Right cardiac atrium (tissue), 5 donors: ENCODE data around the gene UPP2. TPM values are rescaled to one million over a fixed set of nuclear protein-coding genes. Genes with fewer than 3 reads are reported as not detected.

Experiments used
- ATAC-seq, 2 donors: fragments of 200-7000 bp; cut with Tn5 transposase; one replicate each; pipeline versions ENCODE4 v1.8.0 to v1.9.1; 2020; ENCODE audit warnings: moderate library complexity in 2 of 2, mild to moderate bottlenecking in 1 of 2
- DNase-seq, 3 donors: peaks; one replicate each; pipeline ENCODE4 v3.0.0-alpha.2; 2020
- H3K27ac ChIP-seq: one replicate; pipeline ENCODE4 v1.5.1; 2013; ENCODE audit warnings: mild to moderate bottlenecking, low read length, control low read depth, moderate library complexity
- H3K27me3 ChIP-seq: one replicate; pipeline ENCODE4 v1.6.1; 2013; ENCODE audit not compliant: control insufficient read depth, insufficient read depth
- H3K4me1 ChIP-seq: one replicate; pipeline ENCODE4 v1.6.1; 2013; ENCODE audit warnings: low read length; ENCODE audit not compliant: control insufficient read depth, insufficient read depth
- H3K4me3 ChIP-seq: one replicate; pipeline ENCODE4 v1.5.1; 2013; ENCODE audit warnings: low read length, control low read depth
- H3K9me3 ChIP-seq: one replicate; pipeline ENCODE4 v1.6.1; 2013; ENCODE audit warnings: low read length; ENCODE audit not compliant: control insufficient read depth
- WGBS: extraction: QIAGEN DNeasy Blood & Tissue Kit; methylation state at CpG from one replicate; pipeline ENCODE4 v1.1.7; 2013; 5-methylcytosine and 5-hydroxymethylcytosine counted together
- intact Hi-C, 4 donors: fragments of 100-400 bp; cut with DNase I; formaldehyde crosslinking; loops; one replicate each; pipeline versions ENCODE4 v1.11.0 to v1.14.0; 2022 to 2023
- polyA plus RNA-seq: library from polyadenylated mRNA; stranded (reverse); fragments of 200-250 nt; gene quantifications from one replicate; pipeline ENCODE4 v1.2.3, GENCODE V29; 2013
- total RNA-seq, 4 donors: library from RNA; stranded (reverse); fragmentation: NEBNext Ultra II Directional; extraction: Animal tissue kit (Norgen Biotek cat#: 25700); gene quantifications; one replicate each; pipeline ENCODE4 v1.2.1, GENCODE V29; 2021
- donor health status: healthy with polysubstance abuse.
- donor health status: DM: no; HTN: yes; CAD: no.
- donor health status: DM: no; HTN: no; CAD: no.
- donor health status: DM: no; HTN: yes; CAD: no; lungs with severe emphysema.
- donor health status: DM: yes; HTN: yes; CAD: no.

UPP2 gene
- total and polyA plus RNA-seq, 5 donors, result not detected

GRCh38 chr2:158089322-158089721, 12.4 kb upstream of the UPP2 start:
- ATAC-seq, result no peak
- H3K4me1 ChIP-seq, result no peaks in the 10 kb centered on the region
- H3K27ac ChIP-seq, result no peak overlapping the region
- 68% methylated on average over 5 of the region's 5 CpGs for WGBS
- no peaks in the 10 kb centered on the region for H3K27me3 ChIP-seq
- DNase-seq, result no peak
- H3K4me3 ChIP-seq, result no peak overlapping the region
- intact Hi-C loops, result no loop called here
- H3K9me3 ChIP-seq, result peaks cover 3% of the 10 kb centered on the region

GRCh38 chr2:158091647-158092046, 10.0 kb upstream of the UPP2 start:
- DNase-seq (no peak), ATAC-seq (no peak)
- Histone ChIP-seq H3K4me3 (no peak overlapping the region), H3K9me3 (peaks cover 3% of the 10 kb centered on the region), H3K27ac (no peak overlapping the region), H3K27me3 (no peaks in the 10 kb centered on the region), H3K4me1 (no peaks in the 10 kb centered on the region)
- intact Hi-C loops, result no loop called here
- WGBS, result 78% methylated on average over 4 of the region's 4 CpGs

- ATAC-seq (no peak), DNase-seq (no peak)
- no peaks in the 10 kb centered on the region for H3K27me3 ChIP-seq
- no peaks in the 10 kb centered on the region for H3K9me3 ChIP-seq
- H3K4me1 ChIP-seq, result no peaks in the 10 kb centered on the region
- WGBS, result 61% methylated on average over 2 of the region's 2 CpGs
- intact Hi-C loops, result no loop called here
- no peak overlapping the region for H3K27ac ChIP-seq
- H3K4me3 ChIP-seq, result no peak overlapping the region
Measured at GRCh38 chr2:158094487-158095092, 7.1 kb upstream of the UPP2 start.

GRCh38 chr2:158095269-158095668, 6.4 kb upstream of the UPP2 start:
- intact Hi-C loops, result no loop called here
- Histone ChIP-seq H3K4me1 (no peaks in the 10 kb centered on the region), H3K27me3 (no peaks in the 10 kb centered on the region), H3K27ac (no peak overlapping the region), H3K9me3 (no peaks in the 10 kb centered on the region), H3K4me3 (no peak overlapping the region)
- ATAC-seq, result no peak
- DNase-seq, result no peak

GRCh38 chr2:158095912-158096311, 5.8 kb upstream of the UPP2 start:
- WGBS, result 89% methylated on average over 4 of the region's 4 CpGs
- no peak for ATAC-seq

GRCh38 chr2:158097481-158097880, 4.2 kb upstream of the UPP2 start:
- DNase-seq, result no peak
- no peak for ATAC-seq
- intact Hi-C loops, result no loop called here
- 68% methylated on average over 2 of the region's 2 CpGs for WGBS
- Histone ChIP-seq H3K4me3 (no peak overlapping the region), H3K9me3 (no peaks in the 10 kb centered on the region), H3K4me1 (no peaks in the 10 kb centered on the region), H3K27ac (no peak overlapping the region), H3K27me3 (no peaks in the 10 kb centered on the region)

More at GRCh38 chr2:158095912-158096311, 5.8 kb upstream of the UPP2 start:
- Histone ChIP-seq H3K4me3 (no peak overlapping the region), H3K9me3 (no peaks in the 10 kb centered on the region), H3K27ac (no peak overlapping the region), H3K4me1 (no peaks in the 10 kb centered on the region), H3K27me3 (no peaks in the 10 kb centered on the region)
- DNase-seq, result no peak
- intact Hi-C loops, result no loop called here

GRCh38 chr2:158098178-158098577, 3.5 kb upstream of the UPP2 start:
- Histone ChIP-seq H3K9me3 (no peaks in the 10 kb centered on the region), H3K4me3 (no peak overlapping the region), H3K4me1 (no peaks in the 10 kb centered on the region), H3K27ac (no peak overlapping the region), H3K27me3 (no peaks in the 10 kb centered on the region)
- intact Hi-C loops, result no loop called here
- no peak for ATAC-seq
- WGBS, result 83% methylated on average over 4 of the region's 4 CpGs
- no peak for DNase-seq

- no peak overlapping the region for H3K4me3 ChIP-seq
- H3K27ac ChIP-seq, result no peak overlapping the region
- H3K9me3 ChIP-seq, result no peaks in the 10 kb centered on the region
- H3K4me1 ChIP-seq, result no peaks in the 10 kb centered on the region
- ATAC-seq (no peak), DNase-seq (no peak)
- no peaks in the 10 kb centered on the region for H3K27me3 ChIP-seq
- whole genome bisulfite sequencing, result 86% methylated on average over 3 of the region's 3 CpGs
- intact Hi-C loops, result no loop called here
Measured at GRCh38 chr2:158099716-158100115, 2.0 kb upstream of the UPP2 start.

- DNase-seq, result no peak
- Histone ChIP-seq H3K4me3 (no peak overlapping the region), H3K27me3 (no peaks in the 10 kb centered on the region), H3K4me1 (no peaks in the 10 kb centered on the region), H3K27ac (no peak overlapping the region), H3K9me3 (no peaks in the 10 kb centered on the region)
- no peak for ATAC-seq
- intact Hi-C loops, result no loop called here
- WGBS, result 81% methylated on average over 1 of the region's 1 CpG
Measured at GRCh38 chr2:158100411-158100810, 1.3 kb upstream of the UPP2 start.

- no peaks in the 10 kb centered on the region for H3K27me3 ChIP-seq
- no peak overlapping the region for H3K4me3 ChIP-seq
- H3K9me3 ChIP-seq, result no peaks in the 10 kb centered on the region
- H3K27ac ChIP-seq, result no peak overlapping the region
- no peaks in the 10 kb centered on the region for H3K4me1 ChIP-seq
- DNase-seq (no peak), ATAC-seq (no peak)
- intact Hi-C loops, result no loop called here
- 78% methylated on average over 1 of the region's 1 CpG for WGBS
Measured at GRCh38 chr2:158102446-158102845, 770 bp downstream of the UPP2 start.

- Histone ChIP-seq H3K27me3 (no peaks in the 10 kb centered on the region), H3K4me3 (no peak overlapping the region), H3K9me3 (no peaks in the 10 kb centered on the region), H3K4me1 (no peaks in the 10 kb centered on the region), H3K27ac (no peak overlapping the region)
- WGBS, result 76% methylated on average over 3 of the region's 3 CpGs
- DNase-seq (no peak), ATAC-seq (no peak)
- intact Hi-C loops, result no loop called here
Measured at GRCh38 chr2:158103411-158104012, 1.8 kb downstream of the UPP2 start.

GRCh38 chr2:158104903-158105302, 3.2 kb downstream of the UPP2 start:
- DNase-seq (no peak), ATAC-seq (no peak)
- H3K9me3 ChIP-seq, result no peaks in the 10 kb centered on the region
- no peaks in the 10 kb centered on the region for H3K4me1 ChIP-seq
- 74% methylated on average over 5 of the region's 5 CpGs for WGBS
- H3K4me3 ChIP-seq, result no peak overlapping the region
- no peaks in the 10 kb centered on the region for H3K27me3 ChIP-seq
- intact Hi-C loops, result no loop called here
- no peak overlapping the region for H3K27ac ChIP-seq
